Measurements from ENCODE around the gene PDYN.

PDYN gene

GRCh38 chr20:1971893-1972586 lies 21.8 kb downstream of the PDYN start:
- ATAC-seq, result no peak
- Mint-ChIP-seq H3K9me3 (no peaks in the 10 kb centered on the region), H3K27ac (no peak overlapping the region), H3K4me1 (no peaks in the 10 kb centered on the region), H3K4me3 (no peak overlapping the region), H3K27me3 (peaks cover 9% of the 10 kb centered on the region)
- DNase-seq, result no peak

GRCh38 chr20:1968964-1969363 lies 24.9 kb downstream of the PDYN start:
- DNase-seq, result no peak
- H3K27me3 Mint-ChIP-seq, result peaks cover 19% of the 10 kb centered on the region
- H3K9me3 Mint-ChIP-seq, result no peaks in the 10 kb centered on the region
- no peak for ATAC-seq
- H3K27ac Mint-ChIP-seq, result no peak overlapping the region
- H3K4me1 Mint-ChIP-seq, result peaks cover 15% of the 10 kb centered on the region
- no peak overlapping the region for H3K4me3 Mint-ChIP-seq

- Mint-ChIP-seq H3K27me3 (peaks cover 47% of the 10 kb centered on the region), H3K9me3 (no peaks in the 10 kb centered on the region), H3K27ac (peak overlapping the region; percentile 58 to 68), H3K4me1 (peaks cover 15% of the 10 kb centered on the region), H3K4me3 (peak overlapping the region; percentile 60 to 61)
- peak; percentile 92 for ATAC-seq
- DNase-seq, result peak; percentile 81 to 82
These were observed 28.1 kb downstream of the PDYN start for GRCh38 chr20:1965520-1966351.

- peaks cover 15% of the 10 kb centered on the region for H3K4me1 Mint-ChIP-seq
These were observed 29.0 kb downstream of the PDYN start for GRCh38 chr20:1964659-1965405.

GRCh38 chr20:1964061-1964460 lies 29.8 kb downstream of the PDYN start:
- Mint-ChIP-seq H3K4me3 (no peak overlapping the region), H3K27me3 (peaks cover 58% of the 10 kb centered on the region), H3K9me3 (no peaks in the 10 kb centered on the region), H3K4me1 (peaks cover 15% of the 10 kb centered on the region), H3K27ac (no peak overlapping the region)
- ATAC-seq, result no peak
- no peak for DNase-seq

More at GRCh38 chr20:1964659-1965405, 29.0 kb downstream of the PDYN start:
- ATAC-seq (no peak), DNase-seq (peak in 1 of 2 donors; percentile 3)
- no peaks in the 10 kb centered on the region for H3K9me3 Mint-ChIP-seq
- peaks cover 50% of the 10 kb centered on the region for H3K27me3 Mint-ChIP-seq
- peak overlapping the region; percentile 60 to 61 for H3K4me3 Mint-ChIP-seq
- H3K27ac Mint-ChIP-seq, result peak overlapping the region; percentile 21 to 58

- Mint-ChIP-seq H3K27ac (no peak overlapping the region), H3K9me3 (no peaks in the 10 kb centered on the region), H3K4me1 (peaks cover 15% of the 10 kb centered on the region), H3K27me3 (peaks cover 66% of the 10 kb centered on the region), H3K4me3 (no peak overlapping the region)
- ATAC-seq (no peak), DNase-seq (no peak)
These were observed 32.5 kb downstream of the PDYN start for GRCh38 chr20:1961374-1961773.

- ATAC-seq (no peak), DNase-seq (no peak)
- Mint-ChIP-seq H3K4me1 (no peaks in the 10 kb centered on the region), H3K4me3 (no peak overlapping the region), H3K27me3 (peaks cover 60% of the 10 kb centered on the region), H3K27ac (no peak overlapping the region), H3K9me3 (no peaks in the 10 kb centered on the region)
These were observed 34.7 kb downstream of the PDYN start for GRCh38 chr20:1959156-1959555.

GRCh38 chr20:1958426-1958825 lies 35.4 kb downstream of the PDYN start:
- Mint-ChIP-seq H3K27me3 (peaks cover 52% of the 10 kb centered on the region), H3K4me1 (no peaks in the 10 kb centered on the region), H3K9me3 (no peaks in the 10 kb centered on the region), H3K4me3 (no peak overlapping the region), H3K27ac (no peak overlapping the region)
- DNase-seq (no peak), ATAC-seq (no peak)

- Mint-ChIP-seq H3K27me3 (peaks cover 49% of the 10 kb centered on the region), H3K4me1 (no peaks in the 10 kb centered on the region), H3K27ac (no peak overlapping the region), H3K4me3 (no peak overlapping the region), H3K9me3 (no peaks in the 10 kb centered on the region)
- ATAC-seq, result no peak
- DNase-seq, result no peak
These were observed 38.6 kb downstream of the PDYN start for GRCh38 chr20:1955217-1955616.

- DNase-seq, result no peak
- H3K27me3 Mint-ChIP-seq, result peaks cover 44% of the 10 kb centered on the region
- H3K27ac Mint-ChIP-seq, result no peak overlapping the region
- no peak overlapping the region for H3K4me3 Mint-ChIP-seq
- no peaks in the 10 kb centered on the region for H3K9me3 Mint-ChIP-seq
- ATAC-seq, result no peak
- H3K4me1 Mint-ChIP-seq, result no peaks in the 10 kb centered on the region
These were observed 40.2 kb downstream of the PDYN start for GRCh38 chr20:1953621-1954020.

GRCh38 chr20:1952737-1953530 lies 40.9 kb downstream of the PDYN start:
- ATAC-seq, result no peak

GRCh38 chr20:1951436-1952115 lies 42.3 kb downstream of the PDYN start:
- Mint-ChIP-seq H3K4me1 (no peaks in the 10 kb centered on the region), H3K9me3 (no peaks in the 10 kb centered on the region)

More at GRCh38 chr20:1952737-1953530, 40.9 kb downstream of the PDYN start:
- no peaks in the 10 kb centered on the region for H3K9me3 Mint-ChIP-seq
- H3K27me3 Mint-ChIP-seq, result peaks cover 46% of the 10 kb centered on the region
- H3K4me1 Mint-ChIP-seq, result no peaks in the 10 kb centered on the region
- peak overlapping the region in 1 of 2 donors; percentile 34 for H3K27ac Mint-ChIP-seq
- H3K4me3 Mint-ChIP-seq, result no peak overlapping the region
- no peak for DNase-seq

GRCh38 chr20:1950836-1951235 lies 43.0 kb downstream of the PDYN start:
- H3K27ac Mint-ChIP-seq, result no peak overlapping the region
- H3K27me3 Mint-ChIP-seq, result peaks cover 60% of the 10 kb centered on the region
- H3K4me1 Mint-ChIP-seq, result no peaks in the 10 kb centered on the region
- no peaks in the 10 kb centered on the region for H3K9me3 Mint-ChIP-seq
- no peak overlapping the region for H3K4me3 Mint-ChIP-seq
- ATAC-seq, result no peak
- no peak for DNase-seq

More at GRCh38 chr20:1951436-1952115, 42.3 kb downstream of the PDYN start:
- ATAC-seq, result no peak
- Mint-ChIP-seq H3K4me3 (no peak overlapping the region), H3K27me3 (peaks cover 54% of the 10 kb centered on the region), H3K27ac (no peak overlapping the region)
- no peak for DNase-seq

- Mint-ChIP-seq H3K9me3 (no peaks in the 10 kb centered on the region), H3K4me1 (no peaks in the 10 kb centered on the region), H3K4me3 (no peak overlapping the region), H3K27me3 (peaks cover 67% of the 10 kb centered on the region), H3K27ac (no peak overlapping the region)
- ATAC-seq, result no peak
- no peak for DNase-seq
These were observed 44.3 kb downstream of the PDYN start for GRCh38 chr20:1949347-1950100.
